ENCODE data around the gene SERP1.
"Not testable (repeated sequence)": the region's sequence is repeated elsewhere in the genome, so short reads cannot be mapped to it uniquely, and the experiment has no call there.

SERP1 gene

GRCh38 chr3:150538324-150539208, 7.7 kb downstream of the SERP1 start:
- no peak for DNase-seq (ENCODE audit: low read depth)

- no peak for DNase-seq (ENCODE audit: low read depth)
These were observed 11.1 kb downstream of the SERP1 start for GRCh38 chr3:150535204-150535603.

- no peak for DNase-seq (ENCODE audit: low read depth)
These were observed 14.5 kb downstream of the SERP1 start for GRCh38 chr3:150531775-150532174.

- DNase-seq (ENCODE audit: low read depth): no peak
These were observed 17.9 kb downstream of the SERP1 start for GRCh38 chr3:150528354-150528797.

- no peak for DNase-seq (ENCODE audit: low read depth)
These were observed 18.6 kb downstream of the SERP1 start for GRCh38 chr3:150527464-150528255.

- no peak for DNase-seq (ENCODE audit: low read depth)
These were observed 22.8 kb downstream of the SERP1 start for GRCh38 chr3:150523538-150523937.

- no peak for DNase-seq (ENCODE audit: low read depth)
These were observed 24.8 kb downstream of the SERP1 start for GRCh38 chr3:150521463-150521862.

- DNase-seq (ENCODE audit: low read depth): no peak
These were observed 25.9 kb downstream of the SERP1 start for GRCh38 chr3:150520408-150520807.

- DNase-seq (ENCODE audit: low read depth): no peak
These were observed 27.3 kb downstream of the SERP1 start for GRCh38 chr3:150519026-150519425.

- no peak for DNase-seq (ENCODE audit: low read depth)
These were observed 31.1 kb downstream of the SERP1 start for GRCh38 chr3:150515210-150515609.

- DNase-seq (ENCODE audit: low read depth): no peak
These were observed 35.0 kb downstream of the SERP1 start for GRCh38 chr3:150511122-150511821.

GRCh38 chr3:150509780-150510179, 36.5 kb downstream of the SERP1 start:
- DNase-seq (ENCODE audit: low read depth): no peak

GRCh38 chr3:150508401-150508800, 37.9 kb downstream of the SERP1 start:
- DNase-seq (ENCODE audit: low read depth): no peak

- no peak for DNase-seq (ENCODE audit: low read depth)
These were observed 41.8 kb downstream of the SERP1 start for GRCh38 chr3:150504483-150504882.

- DNase-seq (ENCODE audit: low read depth): no peak
These were observed 42.7 kb downstream of the SERP1 start for GRCh38 chr3:150503402-150504099.

GRCh38 chr3:150500960-150501359, 45.3 kb downstream of the SERP1 start:
- not testable (repeated sequence) for DNase-seq (ENCODE audit: low read depth)

GRCh38 chr3:150497956-150498355, 48.3 kb downstream of the SERP1 start:
- no peak for DNase-seq (ENCODE audit: low read depth)

- no peak for DNase-seq (ENCODE audit: low read depth)
These were observed 50.6 kb downstream of the SERP1 start for GRCh38 chr3:150495563-150496168.

- no peak for DNase-seq (ENCODE audit: low read depth)
These were observed 51.1 kb downstream of the SERP1 start for GRCh38 chr3:150495149-150495548.

- no peak for DNase-seq (ENCODE audit: low read depth)
These were observed 51.8 kb downstream of the SERP1 start for GRCh38 chr3:150494411-150494977.

Measured in stimulated activated CD8-positive, alpha-beta memory T cell treated with anti-CD3 and anti-CD28 coated beads, Interleukin-15, amount 100 ng/mL, for 24 hours (primary cell).